HG03565 (cell line): Measurements from ENCODE around the gene EXTL1.

Source experiments
- ATAC-seq: cut with Tn5 transposase; IDR thresholded peaks from one replicate; pipeline ENCODE4 v1.9.1; 2021; ENCODE audit warnings: mild to moderate bottlenecking, moderate library complexity; ENCODE audit not compliant: unreplicated experiment

The EXTL1 gene

GRCh38 chr1:25997828-25998761, 23.5 kb upstream of the EXTL1 start, which contains the start of gene PAFAH2:
Gene PAFAH2, minus strand, starts transcription at chr1:25998063. Its CDS starts 7,247 bp downstream, at chr1:25990816.
- peak; percentile 94 for ATAC-seq

- ATAC-seq, result no peak
Measured at GRCh38 chr1:25999041-25999800, 22.4 kb upstream of the EXTL1 start.

GRCh38 chr1:26003262-26003661, 18.3 kb upstream of the EXTL1 start:
- ATAC-seq, result no peak

- no peak for ATAC-seq
Measured at GRCh38 chr1:26003756-26004155, 17.8 kb upstream of the EXTL1 start.

GRCh38 chr1:26005434-26006105, 16.0 kb upstream of the EXTL1 start:
- no peak for ATAC-seq

- no peak for ATAC-seq
Measured at GRCh38 chr1:26006710-26007109, 14.9 kb upstream of the EXTL1 start.

GRCh38 chr1:26009796-26010447, 11.7 kb upstream of the EXTL1 start:
- ATAC-seq, result no peak

GRCh38 chr1:26010825-26011224, 10.8 kb upstream of the EXTL1 start:
- no peak for ATAC-seq

GRCh38 chr1:26012864-26013263, 8.7 kb upstream of the EXTL1 start:
- no peak for ATAC-seq

- ATAC-seq, result no peak
Measured at GRCh38 chr1:26014179-26014578, 7.4 kb upstream of the EXTL1 start.

GRCh38 chr1:26015358-26015757, 6.2 kb upstream of the EXTL1 start:
- no peak for ATAC-seq

GRCh38 chr1:26016258-26016952, 5.2 kb upstream of the EXTL1 start:
- ATAC-seq, result no peak

- no peak for ATAC-seq
Measured at GRCh38 chr1:26016953-26017545, 4.5 kb upstream of the EXTL1 start.

- no peak for ATAC-seq
Measured at GRCh38 chr1:26017606-26018005, 4.0 kb upstream of the EXTL1 start.

- ATAC-seq, result no peak
Measured at GRCh38 chr1:26019641-26020315, 1.8 kb upstream of the EXTL1 start.

- ATAC-seq, result no peak
Measured at GRCh38 chr1:26020330-26020768, 1.2 kb upstream of the EXTL1 start.

GRCh38 chr1:26020941-26021646, 481 bp upstream of the EXTL1 start:
- ATAC-seq, result no peak

GRCh38 chr1:26022404-26022779, 817 bp downstream of the EXTL1 start:
- ATAC-seq, result no peak

GRCh38 chr1:26023009-26023408, 1.4 kb downstream of the EXTL1 start:
- no peak for ATAC-seq
